Left ventricle myocardium superior (tissue), 1 donor: Measurements from ENCODE around the gene SHLD2. TPM values are rescaled to one million over a fixed set of nuclear protein-coding genes. Genes with fewer than 3 reads are reported as not detected.

ENCODE experiments used
- total RNA-seq: library from RNA; stranded (reverse); fragmentation: NEBNext Ultra II Directional; extraction: Animal tissue kit (Norgen Biotek cat#: 25700); gene quantifications from one replicate; pipeline ENCODE4 v1.2.1, GENCODE V29; 2021
- donor health status: DM: no; HTN: yes; CAD: no; lungs with severe emphysema.

Gene SHLD2
- total RNA-seq, 1 donor from 2014 or later: 12.1 TPM

Other genes starting within 250 kb of the SHLD2 start
- gene MMRN2, start 137.6 kb upstream of the SHLD2 start, total RNA-seq: 31.3 TPM
- 21.2 TPM for gene SNCG, start 136.6 kb upstream of the SHLD2 start, total RNA-seq
- 41.8 TPM for gene ADIRF, start 126.7 kb upstream of the SHLD2 start, total RNA-seq
- gene FAM25A, start 74.9 kb upstream of the SHLD2 start, total RNA-seq: not detected
- 106 TPM for gene GLUD1, start 363 bp upstream of the SHLD2 start, total RNA-seq
- gene NUTM2A, start 130.2 kb downstream of the SHLD2 start, total RNA-seq: 1.9 TPM